Suppressor macrophage (primary cell): ENCODE measurements around the gene NEURL3.
"Not testable (repeated sequence)": the region's sequence is repeated elsewhere in the genome, so short reads cannot be mapped to it uniquely, and the experiment has no call there.

ENCODE experiments used
- DNase-seq, 4 experiments: peaks; one replicate each; pipeline ENCODE4 v3.0.0-alpha.2; 2020 to 2022

The NEURL3 gene

DNA sequence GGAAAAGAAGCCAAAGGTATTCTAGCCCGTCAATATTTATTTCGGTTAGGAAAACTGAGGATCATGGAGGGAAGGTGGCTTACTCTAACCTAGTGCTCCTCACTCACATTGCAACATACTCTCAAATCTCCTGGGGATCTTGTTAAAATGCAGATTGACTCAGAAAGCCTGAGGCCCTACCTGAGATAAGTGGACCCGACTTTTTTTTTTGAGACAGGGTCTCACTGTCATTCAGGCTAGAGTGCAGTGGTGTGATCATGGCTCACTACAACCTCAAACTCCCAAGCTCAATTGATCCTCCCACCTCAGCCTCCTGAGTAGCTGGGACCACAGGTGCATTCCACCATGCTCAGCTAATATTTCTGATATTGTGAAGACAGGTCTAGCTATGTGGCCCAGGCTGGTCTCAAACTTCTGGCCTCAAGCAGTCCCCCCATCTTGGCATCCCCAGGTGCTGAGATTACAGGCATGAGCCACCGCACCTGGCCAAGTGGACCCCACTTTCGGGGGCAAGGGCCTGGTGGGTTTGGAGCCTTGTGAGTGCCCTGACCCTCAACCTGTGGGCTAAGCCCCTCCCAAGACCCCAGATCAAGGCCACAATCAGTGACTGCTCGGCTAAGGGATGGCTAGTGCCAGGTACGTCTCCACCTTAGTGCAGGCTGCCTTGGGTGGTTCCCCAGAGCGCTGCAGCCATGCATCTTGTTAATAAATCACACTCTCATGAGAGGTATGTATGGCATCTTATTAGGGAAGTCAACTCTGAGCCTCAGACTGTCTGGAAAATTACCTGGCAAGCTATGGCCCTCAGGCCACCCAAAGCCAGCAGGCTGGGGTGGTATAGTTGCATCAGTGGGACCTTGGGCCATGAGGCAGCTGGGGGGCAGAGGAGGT lies 1.1 kb upstream of the NEURL3 start:
- DNase-seq, result no peak

- no peak for DNase-seq
Observed at GRCh38 chr2:96503637-96504243, 1.4 kb downstream of the NEURL3 start.

- peak in 3 of 4 experiments; percentile 43 to 71 (median 49) for DNase-seq
Observed at GRCh38 chr2:96502891-96503636, 2.1 kb downstream of the NEURL3 start.

GRCh38 chr2:96501886-96502810 lies 3.0 kb downstream of the NEURL3 start:
- no peak for DNase-seq

GRCh38 chr2:96501471-96501874 lies 3.7 kb downstream of the NEURL3 start:
- DNase-seq, result peak in 3 of 4 experiments; percentile 46 to 60 (median 58)

DNA sequence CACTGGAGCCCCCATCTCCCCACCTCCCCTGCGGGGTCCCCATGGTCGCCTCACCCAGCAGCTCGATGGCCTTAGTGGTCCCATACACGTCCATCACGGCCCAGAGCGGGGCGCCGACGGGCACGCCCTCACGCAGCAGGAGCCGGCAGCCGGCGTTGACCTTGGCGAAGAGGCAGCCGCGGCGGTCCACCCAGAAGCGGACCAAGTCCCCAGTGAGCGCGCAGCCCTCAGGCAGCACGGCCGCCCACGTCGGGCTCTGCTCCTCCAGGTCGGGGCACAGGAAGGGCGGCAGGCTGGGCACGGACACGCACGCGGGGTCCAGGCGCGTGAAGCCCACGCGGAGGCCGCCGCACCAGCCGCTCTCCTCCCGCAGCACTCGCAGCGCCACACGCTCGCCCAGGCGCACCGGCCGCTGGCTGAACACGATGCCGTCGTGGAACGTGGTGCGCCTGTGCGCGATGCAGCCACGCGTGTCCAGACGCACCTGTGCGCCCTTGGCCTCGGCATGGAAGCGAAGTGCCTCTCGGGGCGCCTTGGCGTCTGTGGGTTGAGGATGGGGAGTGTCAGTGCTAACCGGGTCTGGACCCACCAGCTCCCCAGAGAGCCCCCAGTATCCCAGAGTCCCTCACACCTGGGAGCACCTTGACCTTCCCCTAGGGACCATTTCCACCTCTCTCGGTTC lies 4.6 kb downstream of the NEURL3 start:
- DNase-seq, result no peak

DNA sequence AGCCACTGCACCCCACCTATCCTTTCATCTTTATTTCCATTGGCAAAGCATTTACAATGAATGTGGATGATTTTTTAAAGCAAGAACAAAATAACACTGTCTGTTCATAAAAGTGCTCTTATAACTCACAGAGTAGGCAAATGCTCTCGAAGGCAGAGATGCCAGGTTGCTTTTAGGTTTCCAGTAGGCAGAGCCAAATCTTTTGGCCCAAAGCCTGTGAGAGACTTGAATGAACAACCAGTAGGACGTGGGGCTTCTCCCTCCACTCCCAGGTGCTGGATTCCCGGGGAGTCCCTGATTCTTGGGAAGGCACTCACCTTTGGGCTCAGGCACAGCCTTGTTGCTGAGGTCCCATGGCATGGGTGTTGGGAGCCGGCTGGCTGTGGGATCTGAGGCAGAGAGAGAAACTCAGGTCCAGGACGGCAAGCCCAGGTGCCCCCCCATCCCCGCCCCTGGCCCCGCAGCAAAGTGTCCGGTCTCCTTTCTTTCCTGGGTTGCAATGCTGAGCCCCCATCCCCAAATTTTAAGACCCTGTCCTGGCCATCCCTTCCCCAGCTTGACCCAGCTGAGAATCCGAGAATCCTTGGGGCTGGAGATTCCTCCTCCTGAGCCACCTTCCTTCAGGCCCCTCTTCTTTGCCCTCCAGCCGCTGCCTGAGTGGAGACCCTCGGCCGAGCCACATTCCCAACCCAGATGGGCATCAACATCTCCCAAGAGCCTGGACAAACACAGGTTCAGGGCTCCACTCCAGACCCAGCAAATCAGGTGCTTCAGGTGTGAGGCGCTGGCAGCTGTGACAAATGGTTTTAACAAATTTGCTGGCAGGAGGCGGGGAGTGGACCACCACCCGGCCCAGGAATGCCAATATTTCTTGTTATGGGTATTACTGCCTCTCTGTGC lies 5.8 kb downstream of the NEURL3 start:
- no peak for DNase-seq

DNA sequence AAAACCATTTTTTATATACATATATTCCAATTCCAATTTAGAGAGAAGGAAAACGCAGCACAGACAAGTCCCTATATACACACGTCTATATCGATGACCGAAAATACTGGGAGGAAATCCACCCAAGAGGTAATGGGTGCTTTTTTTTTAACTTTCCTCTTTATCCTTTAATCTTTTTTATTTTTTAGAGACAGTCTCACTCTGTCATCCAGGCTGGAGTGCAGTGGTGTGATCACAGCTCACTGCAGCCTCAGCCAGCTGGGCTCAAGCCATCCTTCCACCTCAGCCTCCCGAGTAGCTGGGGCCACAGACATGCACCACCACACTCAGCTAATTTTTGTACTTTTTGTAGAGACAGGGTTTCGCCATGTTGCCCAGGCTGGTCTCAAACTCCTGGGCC lies 6.5 kb downstream of the NEURL3 start:
- not testable (repeated sequence) for DNase-seq

- no peak for DNase-seq
Observed at GRCh38 chr2:96498021-96498431, 7.1 kb downstream of the NEURL3 start.

DNA sequence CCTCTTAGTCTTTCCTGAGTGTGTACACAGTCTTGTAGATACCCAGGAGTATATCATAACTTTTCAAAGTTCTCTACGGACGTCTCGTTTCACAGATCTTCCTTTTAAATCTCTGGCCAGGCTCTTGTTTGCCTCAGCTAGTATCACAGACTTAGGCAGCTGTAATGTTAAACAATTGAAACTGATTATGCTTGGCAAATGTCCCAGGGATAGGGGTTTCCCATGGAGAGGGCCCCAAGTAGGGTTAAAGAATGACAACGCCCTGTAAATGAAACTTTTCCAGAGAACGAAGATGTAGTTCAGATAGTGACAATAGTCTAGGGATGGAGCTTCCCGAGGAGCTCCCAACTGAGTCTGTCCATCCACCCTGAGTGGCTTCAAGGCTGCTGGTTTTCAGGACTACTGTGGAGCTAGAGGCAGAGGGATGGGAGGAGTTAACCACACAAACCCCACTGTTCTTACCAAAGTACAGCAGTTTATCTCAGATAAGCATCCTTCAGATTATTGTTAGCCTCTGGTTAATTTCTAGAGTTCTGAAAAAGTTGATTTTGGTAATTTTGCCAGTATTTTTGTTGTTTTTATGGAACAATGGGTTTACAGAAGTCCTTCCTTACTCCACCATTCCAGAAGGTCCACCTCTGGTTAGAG lies 9.1 kb downstream of the NEURL3 start:
- DNase-seq, result no peak

GRCh38 chr2:96494188-96494587 lies 11.0 kb downstream of the NEURL3 start:
- DNase-seq, result no peak

GRCh38 chr2:96493072-96493471 lies 12.1 kb downstream of the NEURL3 start:
- DNase-seq, result no peak

- no peak for DNase-seq
Observed at GRCh38 chr2:96491860-96492497, 13.2 kb downstream of the NEURL3 start.

DNA sequence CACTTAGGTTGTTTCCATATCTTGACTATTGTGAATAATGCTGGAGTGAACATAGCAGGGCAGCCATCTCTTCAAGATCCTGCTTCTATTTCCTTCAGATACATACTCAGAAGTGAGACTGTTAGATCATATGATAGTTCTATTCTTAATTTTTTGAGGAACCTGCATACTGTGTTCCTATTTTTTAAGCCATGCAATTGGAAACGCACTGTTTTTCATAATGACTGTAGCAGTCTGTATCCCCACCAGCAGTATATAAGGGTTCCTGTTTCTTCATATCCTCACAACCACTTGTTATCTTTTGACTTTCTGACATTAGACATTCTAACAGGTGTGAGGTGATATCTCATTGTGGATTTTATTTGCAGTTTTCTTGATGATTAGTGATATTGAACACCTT lies 15.5 kb downstream of the NEURL3 start:
- peak; percentile 46 to 91 (median 77) for DNase-seq

GRCh38 chr2:96489261-96489660 lies 15.9 kb downstream of the NEURL3 start:
- DNase-seq, result no peak

- DNase-seq, result no peak
Observed at GRCh38 chr2:96486696-96487095, 18.5 kb downstream of the NEURL3 start.

GRCh38 chr2:96485751-96486651 lies 19.2 kb downstream of the NEURL3 start:
- DNase-seq, result peak; percentile 87 to 95 (median 92)

- peak in 1 of 4 experiments; percentile 28 for DNase-seq
Observed at GRCh38 chr2:96485350-96485749, 19.8 kb downstream of the NEURL3 start.
